OCI-LY1 (cell line): ENCODE data around the gene MRPS11.

ENCODE experiments used
- H2AFZ ChIP-seq: fragments of 200-600 bp; sonication (generic), shearing (Covaris generic); 2 replicates; pipeline ENCODE4 v1.6.0; 2014; ENCODE audit warnings: antibody characterized with exemption, mild to moderate bottlenecking, low read length
- H3F3A ChIP-seq: fragments of 200-600 bp; sonication (generic), shearing (Covaris generic); 2 replicates; pipeline ENCODE4 v1.6.0; 2014; ENCODE audit warnings: mild to moderate bottlenecking, antibody characterized with exemption, low read length, moderate library complexity; ENCODE audit not compliant: insufficient read depth
- H3K27ac ChIP-seq: fragments of 200-600 bp; sonication (generic); 2 replicates; pipeline ENCODE4 v1.5.1; 2014; ENCODE audit warnings: low read length, mixed run types, mild to moderate bottlenecking, low read depth; ENCODE audit not compliant: poor library complexity, severe bottlenecking
- H3K27me3 ChIP-seq: fragments of 200-600 bp; sonication (generic); 2 replicates; pipeline ENCODE4 v1.6.0; 2014; ENCODE audit warnings: antibody characterized with exemption, mild to moderate bottlenecking, low read length, moderate library complexity; ENCODE audit not compliant: insufficient read depth
- H3K36me3 ChIP-seq: fragments of 200-600 bp; sonication (generic); 2 replicates; pipeline ENCODE4 v1.6.1; 2014; ENCODE audit warnings: mild to moderate bottlenecking, antibody characterized with exemption, low read length, moderate library complexity, mixed read lengths; ENCODE audit not compliant: insufficient read depth
- H3K4me1 ChIP-seq: fragments of 200-600 bp; sonication (generic); 2 replicates; pipeline ENCODE4 v1.5.1; 2014; ENCODE audit warnings: mild to moderate bottlenecking, low read length, moderate library complexity; ENCODE audit not compliant: insufficient read depth, severe bottlenecking
- H3K4me2 ChIP-seq: fragments of 200-600 bp; sonication (generic), shearing (Covaris generic); 2 replicates; pipeline ENCODE4 v1.6.1; 2014; ENCODE audit warnings: low read length
- H3K4me3 ChIP-seq: fragments of 200-600 bp; sonication (generic); 2 replicates; pipeline ENCODE4 v1.5.1; 2014; ENCODE audit warnings: low read length, low read depth, mild to moderate bottlenecking, mixed read lengths; ENCODE audit not compliant: poor library complexity, severe bottlenecking
- H3K79me2 ChIP-seq: fragments of 200-600 bp; shearing (Covaris generic); 2 replicates; pipeline ENCODE4 v1.6.1; 2016; ENCODE audit warnings: mixed run types, low read length, mixed read lengths; ENCODE audit not compliant: insufficient read depth
- H3K9ac ChIP-seq: fragments of 200-600 bp; sonication (generic), shearing (Covaris generic); 2 replicates; pipeline ENCODE4 v1.6.1; 2014; ENCODE audit warnings: mild to moderate bottlenecking, low read length, mixed read lengths
- H3K9me2 ChIP-seq: fragments of 200-600 bp; sonication (generic), shearing (Covaris generic); 2 replicates; pipeline ENCODE4 v1.6.1; 2014; ENCODE audit warnings: low read depth, mild to moderate bottlenecking, low read length, mixed read lengths
- H3K9me3 ChIP-seq: fragments of 200-600 bp; shearing (Covaris generic); 2 replicates; pipeline ENCODE4 v1.6.1; 2014; ENCODE audit warnings: low read length, mixed read lengths
- H4K20me1 ChIP-seq: fragments of 200-600 bp; sonication (generic), shearing (Covaris generic); 2 replicates; pipeline ENCODE4 v1.6.0; 2016; ENCODE audit warnings: mild to moderate bottlenecking, low read length; ENCODE audit not compliant: insufficient read depth
- CTCF ChIP-seq: fragments of 200-600 bp; sonication (generic), shearing (Covaris generic); IDR thresholded peaks from 2 replicates; pipeline ENCODE4 v1.5.1; 2017; ENCODE audit warnings: mild to moderate bottlenecking, antibody characterized with exemption, low read length, moderate library complexity, mixed read lengths
- EZH2 ChIP-seq: fragments of 200-600 bp; sonication (generic), shearing (Covaris generic); IDR thresholded peaks from 2 replicates; pipeline ENCODE4 v1.8.0; 2017; ENCODE audit warnings: borderline replicate concordance, mixed run types, mild to moderate bottlenecking, antibody characterized with exemption, low read length, moderate library complexity, mixed read lengths

The MRPS11 gene

DNA sequence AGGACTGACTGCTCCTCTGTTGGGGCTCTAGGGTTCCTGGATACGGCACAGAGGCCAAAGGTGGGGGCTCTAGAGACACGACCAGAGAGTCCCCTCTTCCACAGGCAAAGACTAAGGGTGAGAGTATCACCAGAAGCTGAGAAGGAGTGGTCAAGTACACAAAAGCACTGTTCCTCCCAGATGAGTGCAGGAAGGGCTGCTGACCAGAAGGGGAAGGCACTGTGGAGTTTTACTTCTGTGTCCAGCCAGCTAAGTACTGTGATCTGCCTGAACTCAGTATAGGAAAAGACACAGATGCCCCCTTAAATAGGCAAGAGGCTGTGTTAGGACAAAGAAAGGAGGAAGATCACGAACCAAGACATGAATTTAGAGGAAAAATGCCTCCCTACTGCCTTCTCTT, 11.7 kb downstream of the MRPS11 start:
- no peaks in the 10 kb centered on the region for H3K79me2 ChIP-seq
- no peaks in the 10 kb centered on the region for H3K27me3 ChIP-seq
- H3K4me3 ChIP-seq, result no peak overlapping the region
- H3K4me1 ChIP-seq, result no peaks in the 10 kb centered on the region
- H4K20me1 ChIP-seq, result no peaks in the 10 kb centered on the region
- TF ChIP-seq EZH2, result no peak
- TF ChIP-seq CTCF, result no peak
- no peaks in the 10 kb centered on the region for H3K9me2 ChIP-seq
- H3K4me2 ChIP-seq, result no peak overlapping the region
- H3F3A ChIP-seq, result no peaks in the 10 kb centered on the region
- peaks cover 31% of the 10 kb centered on the region for H3K36me3 ChIP-seq
- H3K9me3 ChIP-seq, result no peaks in the 10 kb centered on the region
- H2AFZ ChIP-seq, result no peak overlapping the region
- H3K27ac ChIP-seq, result no peak overlapping the region
- H3K9ac ChIP-seq, result no peak overlapping the region

DNA sequence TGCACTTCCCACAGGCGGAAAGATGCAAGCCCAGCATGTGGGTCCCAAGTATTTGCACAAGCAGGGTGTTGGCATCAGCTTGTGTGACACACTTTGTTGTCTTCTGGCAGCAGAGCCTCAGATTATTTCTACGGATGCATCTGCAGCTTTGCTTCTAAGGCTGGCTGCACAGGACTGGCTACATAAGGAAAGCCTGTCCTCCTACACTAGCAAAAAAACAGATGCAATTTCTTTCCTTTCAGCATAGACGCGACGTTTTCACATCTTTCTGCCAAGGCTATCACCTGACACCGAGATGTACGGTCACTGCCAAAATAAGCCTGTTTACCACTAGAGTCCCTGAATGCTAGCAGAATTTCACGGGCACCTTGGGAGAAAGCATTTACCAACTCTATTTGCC, 13.5 kb downstream of the MRPS11 start:
- H3K79me2 ChIP-seq, result no peaks in the 10 kb centered on the region
- no peak overlapping the region for H3K27ac ChIP-seq
- no peak overlapping the region for H3K4me2 ChIP-seq
- no peaks in the 10 kb centered on the region for H3K4me1 ChIP-seq
- no peaks in the 10 kb centered on the region for H4K20me1 ChIP-seq
- peaks cover 23% of the 10 kb centered on the region for H3K36me3 ChIP-seq
- H3K9me3 ChIP-seq, result no peaks in the 10 kb centered on the region
- H3K27me3 ChIP-seq, result no peaks in the 10 kb centered on the region
- no peak overlapping the region for H2AFZ ChIP-seq
- TF ChIP-seq CTCF, result no peak
- TF ChIP-seq EZH2, result no peak
- no peak overlapping the region for H3K9ac ChIP-seq
- no peaks in the 10 kb centered on the region for H3F3A ChIP-seq
- no peaks in the 10 kb centered on the region for H3K9me2 ChIP-seq
- no peak overlapping the region for H3K4me3 ChIP-seq

DNA sequence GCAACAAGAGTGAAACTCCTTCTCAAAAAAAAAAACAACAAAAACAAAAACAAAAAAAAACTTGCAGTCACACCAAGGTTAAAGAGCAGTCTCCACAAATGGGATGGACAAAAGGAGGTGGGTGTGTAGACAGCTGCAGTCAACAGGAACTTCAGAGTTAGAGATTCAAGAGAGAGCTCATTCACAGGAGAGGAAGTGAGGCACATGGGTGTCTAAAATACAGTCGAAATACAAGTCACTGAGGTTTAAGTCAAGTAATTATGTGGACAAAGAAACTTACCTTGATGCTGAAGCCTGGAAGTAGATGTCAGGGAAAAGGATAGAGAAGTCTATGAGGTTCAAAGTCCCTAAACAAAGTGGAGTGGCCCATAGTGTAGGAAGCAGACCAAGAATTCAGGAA, 14.8 kb downstream of the MRPS11 start:
- H3K9ac ChIP-seq, result no peak overlapping the region
- no peaks in the 10 kb centered on the region for H3K4me1 ChIP-seq
- H3K9me2 ChIP-seq, result no peaks in the 10 kb centered on the region
- H3K9me3 ChIP-seq, result no peaks in the 10 kb centered on the region
- H2AFZ ChIP-seq, result no peak overlapping the region
- no peak overlapping the region for H3K4me2 ChIP-seq
- no peak overlapping the region for H3K27ac ChIP-seq
- no peak overlapping the region for H3K4me3 ChIP-seq
- peaks cover 14% of the 10 kb centered on the region for H3K36me3 ChIP-seq
- no peak for TF ChIP-seq CTCF
- no peak for TF ChIP-seq EZH2
- H3F3A ChIP-seq, result no peaks in the 10 kb centered on the region
- H4K20me1 ChIP-seq, result no peaks in the 10 kb centered on the region
- H3K27me3 ChIP-seq, result no peaks in the 10 kb centered on the region
- no peaks in the 10 kb centered on the region for H3K79me2 ChIP-seq
